HAP-1 (cell line): ENCODE measurements around the gene SEPTIN8.

Source experiments
- DNase-seq, 2 experiments: peaks; one replicate each; pipeline ENCODE4 v3.0.0-alpha.2; 2016 to 2020; ENCODE audit warnings: low spot score in 2 of 2
- H3K27me3 ChIP-seq: fragments of 250-450 bp; sonication (Bioruptor Pico); 2 replicates; pipeline ENCODE4 v1.5.1; 2020; ENCODE audit warnings: low read depth, mild to moderate bottlenecking, moderate library complexity
- H3K36me3 ChIP-seq: fragments of 250-450 bp; sonication (Bioruptor Pico); replicated peaks from 2 replicates; pipeline ENCODE4 v1.5.1; 2020; ENCODE audit warnings: mild to moderate bottlenecking
- H3K4me1 ChIP-seq: fragments of 250-450 bp; sonication (Bioruptor Pico); 2 replicates; pipeline ENCODE4 v1.5.1; 2020; ENCODE audit warnings: mild to moderate bottlenecking
- H3K4me3 ChIP-seq: fragments of 250-450 bp; sonication (Bioruptor Pico); 2 replicates; pipeline ENCODE4 v1.5.1; 2020; ENCODE audit warnings: mild to moderate bottlenecking, moderate library complexity
- H3K9me3 ChIP-seq: fragments of 250-450 bp; sonication (Bioruptor Pico); 2 replicates; pipeline ENCODE4 v1.5.1; 2020; ENCODE audit warnings: mild to moderate bottlenecking, moderate library complexity
- in situ Hi-C: fragments of 300-500 bp; cut with MboI; formaldehyde crosslinking; loops from 3 replicates; pipeline ENCODE4 v1.14.3; 2020; ENCODE audit warnings: low sequenced_read_pairs, inconsistent platforms, mixed read lengths

SEPTIN8 gene

DNA sequence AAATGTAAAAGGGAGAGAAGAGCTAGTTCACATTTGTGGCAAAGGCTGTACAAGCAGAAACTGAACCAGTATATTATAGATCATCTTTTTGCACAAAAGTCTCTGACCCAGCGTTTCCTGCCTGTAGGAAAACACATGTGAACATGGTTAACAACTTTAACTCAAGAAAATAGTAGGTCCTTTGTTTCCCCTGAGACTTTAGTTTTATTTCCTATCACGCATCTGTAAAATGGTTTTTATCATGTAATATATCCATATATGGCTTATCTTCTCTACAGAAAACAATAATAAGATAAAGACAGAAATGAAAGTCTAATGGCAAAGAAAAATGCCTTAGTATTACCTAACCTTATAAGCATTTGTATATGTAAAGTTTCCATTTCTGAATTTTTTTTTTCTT, 42.4 kb downstream of the SEPTIN8 start:
- H3K36me3 ChIP-seq, result 0 out of 2 replicates have a peak, but pooled peaks cover 4% of the 10 kb centered on the region
- H3K4me1 ChIP-seq, result peaks cover 15% of the 10 kb centered on the region
- no peaks in the 10 kb centered on the region for H3K27me3 ChIP-seq
- in situ Hi-C loops, result no loop called here
- DNase-seq, result no peak
- no peak overlapping the region for H3K4me3 ChIP-seq
- H3K9me3 ChIP-seq, result no peaks in the 10 kb centered on the region

DNA sequence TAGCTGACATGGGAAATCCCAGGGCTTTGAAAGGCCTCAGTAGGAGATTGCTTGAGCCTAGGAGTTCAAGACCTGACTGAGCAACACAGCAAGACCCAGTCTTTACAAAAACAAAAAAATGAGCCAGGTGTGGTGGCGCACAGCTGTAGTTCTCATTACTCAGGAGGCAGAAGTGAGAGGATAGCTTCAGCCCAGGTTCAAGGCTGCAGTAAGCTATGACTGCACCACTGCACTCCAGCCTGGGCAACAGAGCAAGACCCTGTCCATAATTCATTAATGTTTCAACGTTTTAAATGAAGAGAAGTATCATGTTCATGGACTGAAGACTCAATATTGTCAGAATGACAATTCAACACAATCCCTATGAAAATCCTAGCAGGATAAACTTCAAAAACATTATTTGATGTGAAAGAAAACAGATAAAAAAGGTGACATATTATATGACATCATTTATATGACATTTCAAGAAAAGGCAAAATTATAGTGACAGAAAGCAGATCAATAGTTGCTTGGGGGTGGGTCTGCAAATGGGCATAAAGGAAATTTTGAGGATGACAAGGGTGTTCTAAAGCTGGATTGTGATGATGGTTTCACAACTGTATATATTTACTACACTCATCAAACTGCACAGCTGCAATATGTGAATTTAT, 43.4 kb downstream of the SEPTIN8 start:
- in situ Hi-C loops, result no loop called here
- Histone ChIP-seq H3K4me3 (no peak overlapping the region), H3K36me3 (0 out of 2 replicates have a peak, but pooled peaks cover 4% of the 10 kb centered on the region), H3K9me3 (no peaks in the 10 kb centered on the region), H3K4me1 (peaks cover 15% of the 10 kb centered on the region), H3K27me3 (no peaks in the 10 kb centered on the region)
- DNase-seq, result no peak

DNA sequence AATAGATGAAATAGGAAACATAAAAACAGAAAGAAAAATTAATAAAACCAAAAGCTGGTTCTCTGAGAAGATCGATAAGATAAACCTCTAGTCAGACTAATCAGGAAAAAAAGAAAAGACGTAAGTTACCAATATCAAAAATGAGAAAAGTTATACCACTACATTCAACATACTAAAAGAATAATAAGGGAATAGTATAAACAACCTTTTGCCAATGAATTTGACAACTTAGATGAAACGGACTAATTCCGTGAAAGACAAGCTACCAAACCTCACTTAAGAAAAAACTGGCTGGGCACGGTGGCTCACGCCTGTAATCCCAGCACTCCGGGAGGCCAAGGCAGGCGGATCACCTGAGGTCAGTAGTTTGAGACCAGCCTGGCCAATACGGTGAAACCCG, 47.1 kb downstream of the SEPTIN8 start:
- no peak for DNase-seq
- Histone ChIP-seq H3K36me3 (0 out of 2 replicates have a peak, but pooled peaks cover 4% of the 10 kb centered on the region), H3K9me3 (no peaks in the 10 kb centered on the region), H3K4me1 (no peaks in the 10 kb centered on the region), H3K4me3 (no peak overlapping the region), H3K27me3 (no peaks in the 10 kb centered on the region)
- in situ Hi-C loops, result no loop called here

DNA sequence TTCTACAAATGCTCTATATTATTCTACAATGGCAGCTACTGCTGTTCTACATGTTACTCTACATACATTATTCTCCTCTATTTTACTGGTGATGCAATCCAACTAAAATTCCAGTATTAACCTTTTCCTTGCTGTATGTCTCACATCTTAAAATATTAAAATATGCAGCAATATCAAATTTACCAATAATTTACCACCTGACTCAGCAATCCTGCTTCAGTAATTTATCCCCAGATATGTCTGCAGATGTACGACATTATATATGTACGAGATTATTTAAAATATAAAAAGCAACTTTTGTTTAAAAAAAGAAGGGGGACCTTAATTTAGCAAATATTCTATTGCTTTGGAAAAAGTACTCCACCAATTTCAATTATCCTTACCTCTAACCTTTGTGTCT, 51.3 kb downstream of the SEPTIN8 start:
- no peak for DNase-seq
- Histone ChIP-seq H3K4me1 (no peaks in the 10 kb centered on the region), H3K9me3 (no peaks in the 10 kb centered on the region), H3K36me3 (no peaks in the 10 kb centered on the region), H3K4me3 (no peak overlapping the region), H3K27me3 (no peaks in the 10 kb centered on the region)
- in situ Hi-C loops, result no loop called here

DNA sequence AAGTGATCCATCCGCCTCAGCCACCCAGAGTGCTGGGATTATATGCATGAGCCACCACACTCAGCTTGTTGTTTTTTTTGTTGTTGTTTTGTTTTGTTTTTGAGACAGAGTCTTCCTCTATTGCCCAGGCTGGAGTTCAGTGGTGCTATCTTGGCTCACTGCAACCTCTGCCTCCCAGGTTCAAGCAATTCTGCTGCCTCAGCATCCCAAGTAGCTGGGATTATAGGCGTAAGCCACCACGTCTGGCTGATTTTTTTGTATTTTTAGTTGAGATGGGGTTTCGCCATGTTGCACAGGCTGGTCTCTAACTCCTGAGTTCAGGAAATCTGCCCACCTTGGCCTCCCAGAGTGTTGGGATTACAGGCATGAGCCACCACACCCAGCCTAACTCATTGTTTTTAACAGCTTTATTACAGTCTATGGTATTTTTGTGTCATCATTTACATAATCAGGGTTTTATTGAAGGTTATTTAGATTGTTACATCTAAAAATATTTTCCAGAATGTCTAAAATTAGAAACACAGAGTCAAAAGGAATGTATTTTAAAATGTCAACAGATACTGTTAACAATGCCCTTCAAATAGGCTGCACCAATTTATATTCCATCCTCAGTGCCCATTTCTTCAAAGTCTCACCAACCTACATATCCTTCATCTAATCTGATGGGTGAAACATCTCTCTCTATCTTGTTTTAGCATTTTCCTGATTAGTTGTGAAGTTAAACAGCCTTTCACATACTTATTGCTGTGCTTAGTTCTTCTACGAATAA, 58.3 kb downstream of the SEPTIN8 start:
- no peaks in the 10 kb centered on the region for H3K36me3 ChIP-seq
- peaks cover 3% of the 10 kb centered on the region; the same call in 1 of the 2 replicates for H3K4me1 ChIP-seq
- no peaks in the 10 kb centered on the region for H3K9me3 ChIP-seq
- H3K4me3 ChIP-seq, result no peak overlapping the region
- no peaks in the 10 kb centered on the region for H3K27me3 ChIP-seq
- no peak for DNase-seq
- in situ Hi-C loops, result no loop called here

DNA sequence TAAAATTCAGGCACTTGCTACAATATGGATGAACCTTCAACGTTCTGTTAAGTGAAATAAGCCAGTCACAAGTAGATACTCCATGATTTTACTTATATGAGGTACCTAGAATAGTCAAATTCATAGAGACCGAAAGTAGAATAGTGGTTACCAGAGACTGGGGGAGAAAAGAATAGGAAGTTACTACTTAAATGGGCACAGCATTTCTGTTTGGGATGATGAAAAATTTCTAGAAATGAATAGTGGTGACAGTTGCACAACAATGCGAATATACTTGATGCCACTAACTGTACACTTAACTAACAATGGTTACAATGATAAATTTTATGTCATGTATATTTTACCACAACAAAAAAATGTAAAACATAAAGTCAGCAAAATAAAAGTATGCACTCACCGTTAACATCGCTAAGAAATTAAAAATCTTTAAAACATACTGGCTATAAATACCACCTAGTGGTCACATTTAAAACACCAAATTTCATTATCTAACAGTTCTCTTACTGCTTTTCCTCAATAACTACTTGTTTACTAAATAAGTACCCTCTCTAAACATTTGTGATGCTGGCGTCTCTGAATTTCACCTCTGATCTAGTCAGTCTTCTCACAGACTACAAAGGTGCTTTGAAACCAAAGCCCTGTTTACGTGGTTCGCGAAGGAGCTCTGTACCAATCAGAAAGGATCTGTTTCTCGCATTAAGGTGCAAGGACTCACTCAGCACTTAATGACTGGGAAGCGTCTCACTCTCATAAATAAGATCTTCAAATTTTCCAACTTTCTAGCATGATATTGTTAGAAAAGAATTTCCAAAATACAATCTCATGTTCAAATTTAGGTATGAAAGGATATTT, 62.4 kb downstream of the SEPTIN8 start:
- Histone ChIP-seq H3K36me3 (no peaks in the 10 kb centered on the region), H3K27me3 (no peaks in the 10 kb centered on the region), H3K4me1 (peaks cover 3% of the 10 kb centered on the region; the same call in 1 of the 2 replicates), H3K4me3 (no peak overlapping the region), H3K9me3 (no peaks in the 10 kb centered on the region)
- in situ Hi-C loops, result no loop called here
- DNase-seq, result peak in 1 of 2 experiments; percentile 19

DNA sequence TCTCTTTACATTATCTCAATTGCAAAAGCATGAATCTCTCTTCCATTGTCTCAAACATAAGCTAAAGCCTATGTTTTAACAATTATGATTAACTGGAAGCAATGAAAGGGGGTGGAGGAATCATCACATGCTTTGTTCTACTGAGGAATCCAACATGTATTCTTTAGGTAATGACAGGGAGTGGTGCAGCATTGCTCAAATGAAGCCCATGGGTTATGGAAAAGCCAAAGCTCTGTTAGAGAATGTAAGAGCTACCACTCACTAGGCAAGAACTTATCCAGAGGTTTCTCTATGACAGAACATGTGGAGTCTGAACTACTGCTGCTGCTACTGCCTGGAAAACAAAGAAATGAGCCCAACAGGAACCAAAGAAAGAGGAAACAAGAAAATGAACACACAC, 68.4 kb downstream of the SEPTIN8 start:
- H3K9me3 ChIP-seq, result no peaks in the 10 kb centered on the region
- H3K27me3 ChIP-seq, result no peaks in the 10 kb centered on the region
- peaks cover 12% of the 10 kb centered on the region for H3K4me1 ChIP-seq
- no peaks in the 10 kb centered on the region for H3K36me3 ChIP-seq
- no peak overlapping the region for H3K4me3 ChIP-seq
- peak; percentile 34 to 68 for DNase-seq
- in situ Hi-C loops, result no loop called here

DNA sequence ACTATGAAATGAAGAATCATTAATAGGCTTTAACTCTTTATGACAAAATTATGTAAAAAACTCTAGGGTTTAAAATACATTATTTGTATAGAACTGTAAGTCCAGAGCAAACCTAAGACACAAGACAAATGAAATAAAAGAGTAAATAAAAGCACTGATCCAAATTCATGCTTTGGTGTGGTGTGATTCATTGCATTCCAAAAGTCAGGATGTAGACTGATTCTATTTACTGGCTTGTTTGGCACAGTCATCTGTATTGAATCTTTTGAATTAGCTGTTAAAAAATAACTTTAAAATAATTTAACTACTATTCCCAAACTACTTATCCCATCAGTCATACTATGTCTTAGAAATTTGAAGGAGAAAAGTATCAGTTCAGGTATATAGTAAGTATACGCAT, 72.2 kb downstream of the SEPTIN8 start:
- H3K4me3 ChIP-seq, result no peak overlapping the region
- H3K36me3 ChIP-seq, result no peaks in the 10 kb centered on the region; the same call in 1 of the 2 replicates
- peaks cover 12% of the 10 kb centered on the region for H3K4me1 ChIP-seq
- in situ Hi-C loops, result no loop called here
- no peak for DNase-seq
- H3K9me3 ChIP-seq, result no peaks in the 10 kb centered on the region
- no peaks in the 10 kb centered on the region for H3K27me3 ChIP-seq
